Measurements from ENCODE around the gene CSF1.

- TF ChIP-seq BHLHE40 (IDR thresholded peaks at IDR 0.05; ENCODE audit: borderline replicate concordance) = no peak
- no peak for TF ChIP-seq TARDBP (IDR thresholded peaks at IDR 0.05)
- TF ChIP-seq FOXM1 (IDR thresholded peaks at IDR 0.05; ENCODE audit: borderline replicate concordance) = no peak
- TF ChIP-seq ZNF384 (IDR thresholded peaks at IDR 0.05) = no peak
- TF ChIP-seq SUZ12 (IDR thresholded peaks at IDR 0.05) = no peak
- no peak for TF ChIP-seq FOXA1 (IDR thresholded peaks at IDR 0.05)
- no peak for TF ChIP-seq CTBP1 (IDR thresholded peaks at IDR 0.05; ENCODE audit: borderline replicate concordance)
Observed at GRCh38 chr1:109892561-109893368, 17.9 kb upstream of the CSF1 start.
